DND-41 (cell line): ENCODE measurements around the gene RBMS3.
A peak's percentile ranks its signal among the peaks of the same experiment; 100 is the strongest.

Experiments used
- ATAC-seq: fragments of 200-7000 bp; cut with Tn5 transposase; 3 replicates; pipeline ENCODE4 v1.9.1; 2021; ENCODE audit warnings: low read depth; ENCODE audit not compliant: insufficient read depth
- DNase-seq: peaks from one replicate; pipeline ENCODE4 v3.0.0-alpha.2; 2020
- H2AFZ ChIP-seq: 2 replicates; pipeline ENCODE4 v1.6.0; 2012; ENCODE audit warnings: low read depth, low read length
- H3K27ac ChIP-seq: 2 replicates; pipeline ENCODE4 v1.5.1; 2012; ENCODE audit warnings: low read length, inconsistent platforms
- H3K27me3 ChIP-seq: fragments of 200-600 bp; sonication (generic); 2 replicates; pipeline ENCODE4 v1.6.0; 2012; ENCODE audit warnings: low read length, mild to moderate bottlenecking, inconsistent platforms; ENCODE audit not compliant: insufficient read depth, poor library complexity
- H3K36me3 ChIP-seq: 2 replicates; pipeline ENCODE4 v1.5.1; 2012; ENCODE audit warnings: low read length, inconsistent platforms; ENCODE audit not compliant: insufficient read depth
- H3K4me1 ChIP-seq: 2 replicates; pipeline ENCODE4 v1.5.1; 2012; ENCODE audit warnings: mild to moderate bottlenecking, low read length; ENCODE audit not compliant: insufficient read depth
- H3K4me2 ChIP-seq: 2 replicates; pipeline ENCODE4 v1.6.0; 2012; ENCODE audit warnings: mild to moderate bottlenecking, moderate library complexity, low read length, inconsistent platforms; ENCODE audit not compliant: insufficient read depth
- H3K4me3 ChIP-seq, 2 experiments: fragments of 200-600 bp in 1 of 2; shearing (Covaris generic) in 1 of 2; 2 replicates each; pipeline ENCODE4 v1.5.1; 2012 to 2016; ENCODE audit warnings: inconsistent platforms in 2 of 2, low read length in 2 of 2, mild to moderate bottlenecking in 2 of 2, low read depth in 1 of 2, moderate library complexity in 1 of 2
- H3K79me2 ChIP-seq: 2 replicates; pipeline ENCODE4 v1.6.0; 2012; ENCODE audit warnings: low read length, inconsistent platforms; ENCODE audit not compliant: insufficient read depth
- H3K9ac ChIP-seq: 2 replicates; pipeline ENCODE4 v1.6.0; 2012; ENCODE audit warnings: low read depth, mild to moderate bottlenecking, inconsistent platforms, low read length, moderate library complexity
- H3K9me3 ChIP-seq: 2 replicates; pipeline ENCODE4 v1.5.1; 2012; ENCODE audit warnings: low read length, moderate library complexity, mild to moderate bottlenecking, inconsistent platforms; ENCODE audit not compliant: insufficient read depth, severe bottlenecking
- H4K20me1 ChIP-seq: 2 replicates; pipeline ENCODE4 v1.6.0; 2012; ENCODE audit warnings: low read length; ENCODE audit not compliant: insufficient read depth
- EZH2 ChIP-seq: IDR thresholded peaks from 3 replicates; pipeline ENCODE4 v1.6.1; 2012; ENCODE audit warnings: borderline replicate concordance, low read depth, mild to moderate bottlenecking, moderate library complexity, low read length, inconsistent platforms; ENCODE audit not compliant: severe bottlenecking
- TF ChIP-seq, protein P1 (sequence below): IDR thresholded peaks from 2 replicates; pipeline ENCODE4 v1.5.1; 2012; ENCODE audit warnings: borderline replicate concordance, low read length, moderate library complexity, mild to moderate bottlenecking; ENCODE audit not compliant: poor library complexity, severe bottlenecking; ENCODE audit errors: extremely low read depth

RBMS3 gene

DNA sequence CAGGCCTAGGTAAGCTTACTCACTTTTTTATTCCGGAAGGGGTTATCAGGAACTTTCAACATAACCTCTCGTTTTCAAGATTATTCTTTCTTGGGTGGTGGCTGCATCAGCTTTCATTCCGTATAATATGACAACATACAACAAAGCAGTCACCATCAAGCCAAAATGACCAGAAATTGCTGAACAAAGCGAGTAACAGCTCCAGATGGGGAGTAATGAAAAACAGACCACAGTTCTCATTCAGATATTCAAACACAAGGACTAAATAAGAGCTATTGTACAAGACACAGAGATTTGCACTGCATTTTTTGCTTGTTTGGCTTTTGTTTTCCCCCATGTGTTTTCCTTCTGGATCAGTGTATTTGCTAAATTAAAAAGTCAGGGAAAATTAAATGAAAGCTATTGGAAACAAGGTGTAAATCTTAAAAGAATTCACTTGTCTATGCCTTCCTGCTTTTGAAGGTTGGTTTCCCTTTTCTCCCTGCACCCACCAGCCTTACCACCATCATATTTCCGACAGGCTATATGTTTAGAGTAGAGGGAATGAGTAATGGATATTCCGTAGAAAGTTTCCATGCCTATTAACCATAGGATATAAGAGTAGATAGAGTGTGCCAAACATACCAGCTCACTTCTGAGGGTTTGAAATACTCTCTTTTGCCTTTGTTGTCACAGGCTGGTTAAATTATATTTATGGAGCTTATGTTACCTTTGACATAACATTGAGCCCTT, 213.6 kb downstream of the RBMS3 start:
- ATAC-seq = no peak
- H2AFZ ChIP-seq = no peak overlapping the region
- H3K79me2 ChIP-seq = no peaks in the 10 kb centered on the region

DNA sequence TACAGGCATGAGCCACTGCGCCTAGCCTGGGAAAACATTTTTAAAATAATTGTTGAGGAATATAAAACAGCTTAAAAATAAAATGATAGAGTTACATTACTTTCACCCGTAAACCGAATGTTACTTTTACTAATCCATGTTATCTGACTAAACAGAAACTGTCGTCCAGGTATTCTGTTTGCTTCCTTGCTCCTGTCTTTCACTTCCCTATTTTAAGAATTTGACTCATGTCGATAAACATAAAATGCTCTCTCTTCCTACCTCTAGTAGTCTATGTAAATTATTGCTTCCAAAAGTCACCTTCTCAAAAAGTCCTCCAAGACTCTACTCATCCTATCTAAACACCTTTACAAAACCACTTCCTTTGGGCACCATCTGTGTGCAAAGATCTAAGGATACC, 216.4 kb downstream of the RBMS3 start:
- Histone ChIP-seq H3K9ac (no peak overlapping the region), H3K27me3 (no peaks in the 10 kb centered on the region), H4K20me1 (no peaks in the 10 kb centered on the region), H3K36me3 (no peaks in the 10 kb centered on the region), H3K27ac (no peak overlapping the region), H3K4me1 (no peaks in the 10 kb centered on the region), H3K4me3 (no peak overlapping the region), H3K4me2 (no peak overlapping the region), H3K79me2 (no peaks in the 10 kb centered on the region), H2AFZ (no peak overlapping the region), H3K9me3 (no peaks in the 10 kb centered on the region)
- peak; percentile 45; the same call in 1 of the 3 replicates for ATAC-seq
- DNase-seq = no peak
- TF ChIP-seq, protein P1, sequence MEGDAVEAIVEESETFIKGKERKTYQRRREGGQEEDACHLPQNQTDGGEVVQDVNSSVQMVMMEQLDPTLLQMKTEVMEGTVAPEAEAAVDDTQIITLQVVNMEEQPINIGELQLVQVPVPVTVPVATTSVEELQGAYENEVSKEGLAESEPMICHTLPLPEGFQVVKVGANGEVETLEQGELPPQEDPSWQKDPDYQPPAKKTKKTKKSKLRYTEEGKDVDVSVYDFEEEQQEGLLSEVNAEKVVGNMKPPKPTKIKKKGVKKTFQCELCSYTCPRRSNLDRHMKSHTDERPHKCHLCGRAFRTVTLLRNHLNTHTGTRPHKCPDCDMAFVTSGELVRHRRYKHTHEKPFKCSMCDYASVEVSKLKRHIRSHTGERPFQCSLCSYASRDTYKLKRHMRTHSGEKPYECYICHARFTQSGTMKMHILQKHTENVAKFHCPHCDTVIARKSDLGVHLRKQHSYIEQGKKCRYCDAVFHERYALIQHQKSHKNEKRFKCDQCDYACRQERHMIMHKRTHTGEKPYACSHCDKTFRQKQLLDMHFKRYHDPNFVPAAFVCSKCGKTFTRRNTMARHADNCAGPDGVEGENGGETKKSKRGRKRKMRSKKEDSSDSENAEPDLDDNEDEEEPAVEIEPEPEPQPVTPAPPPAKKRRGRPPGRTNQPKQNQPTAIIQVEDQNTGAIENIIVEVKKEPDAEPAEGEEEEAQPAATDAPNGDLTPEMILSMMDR = no peak
- TF ChIP-seq EZH2 = no peak

More for the DNA sequence above, 213.6 kb downstream of the RBMS3 start:
- TF ChIP-seq, protein P1 = no peak
- no peak for TF ChIP-seq EZH2
- Histone ChIP-seq H3K4me1 (no peaks in the 10 kb centered on the region), H3K27ac (no peak overlapping the region), H3K36me3 (no peaks in the 10 kb centered on the region), H4K20me1 (no peaks in the 10 kb centered on the region), H3K4me3 (no peak overlapping the region), H3K9ac (no peak overlapping the region), H3K4me2 (no peak overlapping the region), H3K9me3 (no peaks in the 10 kb centered on the region), H3K27me3 (no peaks in the 10 kb centered on the region)
- DNase-seq = no peak

DNA sequence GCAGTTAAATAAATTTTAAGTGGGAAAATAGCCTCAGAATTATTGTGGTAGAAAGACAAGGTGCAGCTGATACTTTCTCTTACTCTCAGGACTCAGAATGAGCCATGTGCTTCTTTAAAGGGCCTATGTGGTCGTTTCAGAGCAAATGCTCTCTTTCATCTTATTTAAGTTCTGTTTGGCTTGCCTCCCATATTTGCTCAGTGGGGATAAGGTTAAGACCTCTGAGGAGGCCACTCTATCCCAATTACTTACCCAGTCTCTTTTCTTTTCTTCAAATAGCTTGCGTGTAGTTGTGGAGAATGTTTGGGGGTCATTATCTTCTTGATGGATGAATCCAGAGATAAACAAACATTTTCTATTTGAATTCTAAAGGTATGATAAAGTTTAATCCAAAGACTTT, 221.9 kb downstream of the RBMS3 start:
- H3K9me3 ChIP-seq = no peaks in the 10 kb centered on the region
- ATAC-seq (no peak), DNase-seq (no peak)
- H3K27ac ChIP-seq = no peak overlapping the region
- H2AFZ ChIP-seq = no peak overlapping the region
- no peaks in the 10 kb centered on the region for H3K79me2 ChIP-seq
- TF ChIP-seq EZH2 = no peak
- TF ChIP-seq, protein P1 = no peak
- H3K4me1 ChIP-seq = no peaks in the 10 kb centered on the region
- no peak overlapping the region for H3K4me3 ChIP-seq
- H3K27me3 ChIP-seq = no peaks in the 10 kb centered on the region
- no peak overlapping the region for H3K4me2 ChIP-seq
- H3K9ac ChIP-seq = no peak overlapping the region
- H3K36me3 ChIP-seq = no peaks in the 10 kb centered on the region
- H4K20me1 ChIP-seq = no peaks in the 10 kb centered on the region
